K562 (cell line): Measurements from ENCODE around the gene MAPKAPK2. TPM values are rescaled to one million over a fixed set of nuclear protein-coding genes. Genes with fewer than 3 reads are reported as not detected.

Experiments used
- BCOR ChIP-seq: fragments of 450-650 bp; IDR thresholded peaks from 2 replicates; pipeline ENCODE4 v1.6.1; 2016
- CREB5 ChIP-seq: fragments of 250-450 bp; sonication (Bioruptor Pico); IDR thresholded peaks from 2 replicates; pipeline ENCODE4 v1.5.0; 2020; ENCODE audit warnings: mild to moderate bottlenecking
- HMGXB4 ChIP-seq: sonication (generic); formaldehyde crosslinking; IDR thresholded peaks from 2 replicates; pipeline ENCODE4 v1.8.1; 2023; ENCODE audit warnings: mild to moderate bottlenecking, missing genetic modification reagents
- HNRNPL ChIP-seq: fragments of 200-400 bp; formaldehyde crosslinking; IDR thresholded peaks from 2 replicates; pipeline ENCODE4 v1.6.1; 2017; ENCODE audit warnings: low read depth, mild to moderate bottlenecking, low read length
- OTX1 ChIP-seq: fragments of 450-650 bp; formaldehyde crosslinking; IDR thresholded peaks from 2 replicates; pipeline ENCODE4 v1.4.0; 2022; ENCODE audit warnings: mild to moderate bottlenecking
- RFX5 ChIP-seq: IDR thresholded peaks from 2 replicates; pipeline ENCODE4 v1.6.1; 2011; ENCODE audit warnings: low read depth, mild to moderate bottlenecking, improper control_type of control experiment, low read length
- SMAD4 ChIP-seq: fragments of 250-450 bp; sonication (Bioruptor Pico); conservative IDR thresholded peaks from 2 replicates; pipeline ENCODE4 v1.8.0; 2021; ENCODE audit warnings: inconsistent platforms, mild to moderate bottlenecking, moderate library complexity
- STAT6 ChIP-seq: sonication (generic); formaldehyde crosslinking; IDR thresholded peaks from 2 replicates; pipeline ENCODE4 v1.8.1; 2023; ENCODE audit warnings: mild to moderate bottlenecking, missing genetic modification reagents
- ZBTB8A ChIP-seq: fragments of 450-650 bp; IDR thresholded peaks from 2 replicates; pipeline ENCODE4 v1.6.1; 2018; ENCODE audit warnings: mild to moderate bottlenecking, moderate library complexity; ENCODE audit not compliant: partially characterized antibody
- ZNF140 ChIP-seq: fragments of 250-450 bp; sonication (Bioruptor Pico); IDR thresholded peaks from 2 replicates; pipeline ENCODE4 v1.8.0; 2021; ENCODE audit warnings: moderate library complexity, mild to moderate bottlenecking, inconsistent platforms
- ZNF277 ChIP-seq: fragments of 250-450 bp; sonication (Bioruptor Pico); IDR thresholded peaks from 2 replicates; pipeline ENCODE4 v1.8.0; 2022; ENCODE audit warnings: inconsistent platforms, mild to moderate bottlenecking, moderate library complexity, borderline replicate concordance
- ZNF589 ChIP-seq: fragments of 200-800 bp; sonication (Bioruptor generic); IDR thresholded peaks from 2 replicates; pipeline ENCODE4 v1.6.1; 2016; ENCODE audit warnings: low read depth, missing genetic modification characterization, missing compliant biosample characterization
- polyA plus RNA-seq, 8 experiments: library from polyadenylated mRNA; depleted of rRNA in 4 of 8; stranded (reverse) in 5 of 8; unstranded in 3 of 8; fragments of >200 nt; fragmentation: Nextera tagmentation in 2 of 8; fragmentation: Illumina TruSeq in 1 of 8; extraction: Ambion mirVana in 2 of 8; extraction: Trizol in 1 of 8; gene quantifications; 2 replicates each; pipeline versions ENCODE4 v1.2.1 to v1.2.3, GENCODE V29; 2011 to 2014; ENCODE audit warnings: inconsistent platforms in 1 of 8, missing spikeins in 1 of 8
- total RNA-seq, 7 experiments: library from RNA; depleted of rRNA in 6 of 7; stranded (reverse); fragments of >200 nt in 6 of 7; fragmentation: Illumina TruSeq in 2 of 7; extraction: Trizol in 2 of 7; gene quantifications; 2 replicates each; pipeline versions ENCODE4 v1.2.1 to v1.2.3, GENCODE V29; 2011 to 2021; ENCODE audit warnings: low replicate concordance in 1 of 7

Gene MAPKAPK2
- total and polyA plus RNA-seq, 9 of the 15 experiments (the other 6 are each of a cell fraction or from before 2014, with no cell fraction given), result 0.63 to 94.2 (median 52.1) TPM

GRCh38 chr1:206752481-206752880 is 67.8 kb downstream of the MAPKAPK2 start (continued):
- TF ChIP-seq ZNF277 (no peak), CREB5 (CRISPR knock-in tag) (no peak), OTX1 (peak; percentile 67), RFX5 (no peak), SMAD4 (CRISPR knock-in tag) (no peak), ZNF140 (CRISPR knock-in tag) (no peak), BCOR (no peak; the same call in 1 of the 2 replicates), ZNF589 (no peak), ZBTB8A (no peak), HNRNPL (no peak), STAT6 (CRISPR knock-in tag) (no peak), HMGXB4 (CRISPR knock-in tag) (no peak)
- TF ChIP-seq, all 486 proteins: peak for 19
